WTC11 (cell line): ENCODE results near the gene LLGL1. TPM values are rescaled to one million over a fixed set of nuclear protein-coding genes. Genes with fewer than 3 reads are reported as not detected.

Experiments used
- ATAC-seq: fragments of 200-7000 bp; cut with Tn5 transposase; 2 replicates; pipeline ENCODE4 v1.10.0; 2021; ENCODE audit warnings: mild to moderate bottlenecking, moderate library complexity
- CTCF ChIA-PET: fragments of 300-600 bp; sonication (Branson Sonifier 250); formaldehyde crosslinking; loops from one replicate; lab custom pipeline; 2021; ENCODE audit warnings: antibody characterized with exemption; lab: Charles Lee
- POLR2A ChIA-PET: fragments of 350-600 bp; sonication (Branson Sonifier 250); formaldehyde crosslinking; loops from one replicate; lab custom pipeline; 2021; ENCODE audit warnings: antibody characterized with exemption; lab: Charles Lee
- DNase-seq: peaks from one replicate; pipeline ENCODE4 v3.0.0; 2021; ENCODE audit warnings: low spot score
- H3K27ac Mint-ChIP-seq: 2 replicates; pipeline ENCODE4 v1.8.0; 2021; ENCODE audit warnings: mixed read lengths
- H3K27me3 Mint-ChIP-seq: 2 replicates; pipeline ENCODE4 v1.8.0; 2021; ENCODE audit warnings: low read depth, mild to moderate bottlenecking, moderate library complexity, mixed read lengths
- H3K36me3 Mint-ChIP-seq: 2 replicates; pipeline ENCODE4 v1.8.0; 2021; ENCODE audit warnings: mixed read lengths
- H3K4me1 Mint-ChIP-seq: 2 replicates; pipeline ENCODE4 v1.8.0; 2022; ENCODE audit warnings: mixed read lengths
- H3K4me3 Mint-ChIP-seq: 2 replicates; pipeline ENCODE4 v1.8.0; 2021; ENCODE audit warnings: mild to moderate bottlenecking, moderate library complexity, mixed read lengths
- H3K9me3 Mint-ChIP-seq: 2 replicates; pipeline ENCODE4 v1.8.0; 2021; ENCODE audit warnings: mixed read lengths
- ETV6 ChIP-seq: sonication (generic); formaldehyde crosslinking; IDR thresholded peaks from 2 replicates; pipeline ENCODE4 v1.8.1; 2022; ENCODE audit warnings: mild to moderate bottlenecking, missing genetic modification reagents
- GABPB1 ChIP-seq: sonication (generic); formaldehyde crosslinking; IDR thresholded peaks from 2 replicates; pipeline ENCODE4 v1.8.1; 2023; ENCODE audit warnings: mild to moderate bottlenecking, missing genetic modification reagents
- GRHL2 ChIP-seq: fragments of 250-450 bp; sonication (Bioruptor Pico); IDR thresholded peaks from 2 replicates; pipeline ENCODE4 v1.8.0; 2022; ENCODE audit warnings: mild to moderate bottlenecking, moderate library complexity; ENCODE audit not compliant: insufficient replicate concordance, severe bottlenecking
- MYBL2 ChIP-seq: sonication (generic); formaldehyde crosslinking; IDR thresholded peaks from 2 replicates; pipeline ENCODE4 v1.8.1; 2023; ENCODE audit warnings: mild to moderate bottlenecking, moderate library complexity, missing genetic modification reagents
- NFYB ChIP-seq: sonication (generic); formaldehyde crosslinking; conservative IDR thresholded peaks from 2 replicates; pipeline ENCODE4 v1.8.0; 2022; ENCODE audit warnings: low read depth, missing genetic modification reagents
- NR1H2 ChIP-seq: sonication (generic); formaldehyde crosslinking; IDR thresholded peaks from 2 replicates; pipeline ENCODE4 v1.9.0; 2021; ENCODE audit warnings: mild to moderate bottlenecking, moderate library complexity, missing genetic modification reagents
- TEAD1 ChIP-seq: sonication (generic); formaldehyde crosslinking; IDR thresholded peaks from 2 replicates; pipeline ENCODE4 v1.8.0; 2022; ENCODE audit warnings: mild to moderate bottlenecking, missing genetic modification reagents
- ZNF263 ChIP-seq: sonication (generic); formaldehyde crosslinking; IDR thresholded peaks from 2 replicates; pipeline ENCODE4 v1.8.1; 2022; ENCODE audit warnings: low read depth, mild to moderate bottlenecking, moderate library complexity, missing genetic modification reagents
- total RNA-seq: library from RNA; stranded (reverse); gene quantifications from 3 replicates; pipeline ENCODE4 v1.2.3, GENCODE V29; 2021
- TF ChIP-seq, protein P1 (sequence below): sonication (generic); formaldehyde crosslinking; IDR thresholded peaks from 2 replicates; pipeline ENCODE4 v1.8.1; 2023; ENCODE audit warnings: mild to moderate bottlenecking, missing genetic modification reagents, borderline replicate concordance
- TF ChIP-seq, protein P2 (sequence below): sonication (generic); formaldehyde crosslinking; conservative IDR thresholded peaks from 2 replicates; pipeline ENCODE4 v1.8.1; 2023; ENCODE audit warnings: mild to moderate bottlenecking, low read depth, missing genetic modification reagents, moderate library complexity
- TF ChIP-seq, protein P3 (sequence below): sonication (generic); formaldehyde crosslinking; IDR thresholded peaks from 2 replicates; pipeline ENCODE4 v1.8.0; 2023; ENCODE audit warnings: missing genetic modification reagents
- TF ChIP-seq, protein P4 (sequence below): sonication (generic); formaldehyde crosslinking; IDR thresholded peaks from 2 replicates; pipeline ENCODE4 v1.8.1; 2023; ENCODE audit warnings: mild to moderate bottlenecking, missing genetic modification reagents
- TF ChIP-seq, protein P5 (sequence below): sonication (generic); formaldehyde crosslinking; IDR thresholded peaks from 2 replicates; pipeline ENCODE4 v1.8.1; 2023; ENCODE audit warnings: mild to moderate bottlenecking, missing genetic modification reagents, moderate library complexity
- TF ChIP-seq, protein P6 (sequence below): sonication (generic); formaldehyde crosslinking; IDR thresholded peaks from 2 replicates; pipeline ENCODE4 v1.8.1; 2022; ENCODE audit warnings: missing genetic modification reagents, borderline replicate concordance
- TF ChIP-seq, protein P7 (sequence below): fragments of 250-450 bp; sonication (Bioruptor Pico); IDR thresholded peaks from 2 replicates; pipeline ENCODE4 v1.9.0; 2021; ENCODE audit warnings: moderate library complexity, mild to moderate bottlenecking, inconsistent platforms, borderline replicate concordance
- TF ChIP-seq, protein P8 (sequence below): sonication (generic); formaldehyde crosslinking; IDR thresholded peaks from 2 replicates; pipeline ENCODE4 v1.8.1; 2022; ENCODE audit warnings: mild to moderate bottlenecking, missing genetic modification reagents, moderate library complexity, borderline replicate concordance
- TF ChIP-seq, protein P9 (sequence below): sonication (generic); formaldehyde crosslinking; IDR thresholded peaks from 2 replicates; pipeline ENCODE4 v1.8.0; 2022; ENCODE audit warnings: missing genetic modification reagents

LLGL1 gene
- total RNA-seq, 1 experiment from 2014 or later = 87.8 TPM

DNA sequence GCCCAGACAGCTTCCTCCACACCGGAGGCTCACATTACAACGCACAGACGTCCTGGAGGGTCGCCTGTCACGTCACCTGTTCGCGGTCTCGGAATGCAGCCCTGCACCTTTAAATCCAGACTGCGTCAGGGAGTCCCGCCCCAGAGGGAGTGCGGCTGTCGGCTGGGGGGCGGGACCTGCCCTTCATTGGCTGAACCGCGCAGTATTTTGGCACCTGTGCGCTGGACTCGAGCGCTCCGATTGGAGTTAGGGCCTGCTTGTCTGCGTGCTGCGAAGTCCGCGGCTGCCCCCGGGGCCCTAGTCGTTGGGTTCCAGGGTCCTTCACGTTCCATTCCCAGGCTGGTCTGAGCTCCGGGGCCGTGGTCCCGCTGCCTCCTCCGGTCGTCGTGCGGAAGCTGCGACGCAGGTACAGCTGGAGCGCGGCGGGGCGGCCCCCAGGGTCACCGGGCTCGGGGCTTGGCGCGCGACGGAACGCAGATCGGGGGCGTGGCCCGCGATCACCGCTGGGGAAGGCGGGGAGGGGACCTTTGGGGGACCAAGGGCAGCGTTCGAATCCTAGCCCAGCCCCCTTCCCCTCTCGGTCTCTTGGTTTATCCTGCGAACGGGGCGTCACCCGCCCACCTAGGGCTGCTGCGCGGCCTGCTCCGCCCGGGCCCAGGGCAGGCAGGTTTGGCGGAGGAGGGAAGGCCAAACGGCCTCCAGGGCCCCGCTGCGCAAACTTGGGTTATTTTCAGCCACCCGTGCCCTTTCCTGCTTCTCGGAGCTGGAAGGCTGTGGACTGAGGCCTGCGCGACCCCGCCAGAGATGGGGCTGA lies 35.1 kb downstream of the LLGL1 start, which contains the start of gene MIEF2 (continued):
- TF ChIP-seq, protein P1, sequence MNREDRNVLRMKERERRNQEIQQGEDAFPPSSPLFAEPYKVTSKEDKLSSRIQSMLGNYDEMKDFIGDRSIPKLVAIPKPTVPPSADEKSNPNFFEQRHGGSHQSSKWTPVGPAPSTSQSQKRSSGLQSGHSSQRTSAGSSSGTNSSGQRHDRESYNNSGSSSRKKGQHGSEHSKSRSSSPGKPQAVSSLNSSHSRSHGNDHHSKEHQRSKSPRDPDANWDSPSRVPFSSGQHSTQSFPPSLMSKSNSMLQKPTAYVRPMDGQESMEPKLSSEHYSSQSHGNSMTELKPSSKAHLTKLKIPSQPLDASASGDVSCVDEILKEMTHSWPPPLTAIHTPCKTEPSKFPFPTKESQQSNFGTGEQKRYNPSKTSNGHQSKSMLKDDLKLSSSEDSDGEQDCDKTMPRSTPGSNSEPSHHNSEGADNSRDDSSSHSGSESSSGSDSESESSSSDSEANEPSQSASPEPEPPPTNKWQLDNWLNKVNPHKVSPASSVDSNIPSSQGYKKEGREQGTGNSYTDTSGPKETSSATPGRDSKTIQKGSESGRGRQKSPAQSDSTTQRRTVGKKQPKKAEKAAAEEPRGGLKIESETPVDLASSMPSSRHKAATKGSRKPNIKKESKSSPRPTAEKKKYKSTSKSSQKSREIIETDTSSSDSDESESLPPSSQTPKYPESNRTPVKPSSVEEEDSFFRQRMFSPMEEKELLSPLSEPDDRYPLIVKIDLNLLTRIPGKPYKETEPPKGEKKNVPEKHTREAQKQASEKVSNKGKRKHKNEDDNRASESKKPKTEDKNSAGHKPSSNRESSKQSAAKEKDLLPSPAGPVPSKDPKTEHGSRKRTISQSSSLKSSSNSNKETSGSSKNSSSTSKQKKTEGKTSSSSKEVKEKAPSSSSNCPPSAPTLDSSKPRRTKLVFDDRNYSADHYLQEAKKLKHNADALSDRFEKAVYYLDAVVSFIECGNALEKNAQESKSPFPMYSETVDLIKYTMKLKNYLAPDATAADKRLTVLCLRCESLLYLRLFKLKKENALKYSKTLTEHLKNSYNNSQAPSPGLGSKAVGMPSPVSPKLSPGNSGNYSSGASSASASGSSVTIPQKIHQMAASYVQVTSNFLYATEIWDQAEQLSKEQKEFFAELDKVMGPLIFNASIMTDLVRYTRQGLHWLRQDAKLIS (CRISPR knock-in tag) = no peak
- TF ChIP-seq, protein P2, sequence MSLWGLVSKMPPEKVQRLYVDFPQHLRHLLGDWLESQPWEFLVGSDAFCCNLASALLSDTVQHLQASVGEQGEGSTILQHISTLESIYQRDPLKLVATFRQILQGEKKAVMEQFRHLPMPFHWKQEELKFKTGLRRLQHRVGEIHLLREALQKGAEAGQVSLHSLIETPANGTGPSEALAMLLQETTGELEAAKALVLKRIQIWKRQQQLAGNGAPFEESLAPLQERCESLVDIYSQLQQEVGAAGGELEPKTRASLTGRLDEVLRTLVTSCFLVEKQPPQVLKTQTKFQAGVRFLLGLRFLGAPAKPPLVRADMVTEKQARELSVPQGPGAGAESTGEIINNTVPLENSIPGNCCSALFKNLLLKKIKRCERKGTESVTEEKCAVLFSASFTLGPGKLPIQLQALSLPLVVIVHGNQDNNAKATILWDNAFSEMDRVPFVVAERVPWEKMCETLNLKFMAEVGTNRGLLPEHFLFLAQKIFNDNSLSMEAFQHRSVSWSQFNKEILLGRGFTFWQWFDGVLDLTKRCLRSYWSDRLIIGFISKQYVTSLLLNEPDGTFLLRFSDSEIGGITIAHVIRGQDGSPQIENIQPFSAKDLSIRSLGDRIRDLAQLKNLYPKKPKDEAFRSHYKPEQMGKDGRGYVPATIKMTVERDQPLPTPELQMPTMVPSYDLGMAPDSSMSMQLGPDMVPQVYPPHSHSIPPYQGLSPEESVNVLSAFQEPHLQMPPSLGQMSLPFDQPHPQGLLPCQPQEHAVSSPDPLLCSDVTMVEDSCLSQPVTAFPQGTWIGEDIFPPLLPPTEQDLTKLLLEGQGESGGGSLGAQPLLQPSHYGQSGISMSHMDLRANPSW (CRISPR knock-in tag) = no peak
- TF ChIP-seq NFYB = peak; percentile 90
- no peak for TF ChIP-seq GABPB1 (CRISPR knock-in tag)
- no peak for TF ChIP-seq ETV6
- TF ChIP-seq, protein P3, sequence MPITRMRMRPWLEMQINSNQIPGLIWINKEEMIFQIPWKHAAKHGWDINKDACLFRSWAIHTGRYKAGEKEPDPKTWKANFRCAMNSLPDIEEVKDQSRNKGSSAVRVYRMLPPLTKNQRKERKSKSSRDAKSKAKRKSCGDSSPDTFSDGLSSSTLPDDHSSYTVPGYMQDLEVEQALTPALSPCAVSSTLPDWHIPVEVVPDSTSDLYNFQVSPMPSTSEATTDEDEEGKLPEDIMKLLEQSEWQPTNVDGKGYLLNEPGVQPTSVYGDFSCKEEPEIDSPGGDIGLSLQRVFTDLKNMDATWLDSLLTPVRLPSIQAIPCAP (CRISPR knock-in tag) = no peak
- TF ChIP-seq, protein P4, sequence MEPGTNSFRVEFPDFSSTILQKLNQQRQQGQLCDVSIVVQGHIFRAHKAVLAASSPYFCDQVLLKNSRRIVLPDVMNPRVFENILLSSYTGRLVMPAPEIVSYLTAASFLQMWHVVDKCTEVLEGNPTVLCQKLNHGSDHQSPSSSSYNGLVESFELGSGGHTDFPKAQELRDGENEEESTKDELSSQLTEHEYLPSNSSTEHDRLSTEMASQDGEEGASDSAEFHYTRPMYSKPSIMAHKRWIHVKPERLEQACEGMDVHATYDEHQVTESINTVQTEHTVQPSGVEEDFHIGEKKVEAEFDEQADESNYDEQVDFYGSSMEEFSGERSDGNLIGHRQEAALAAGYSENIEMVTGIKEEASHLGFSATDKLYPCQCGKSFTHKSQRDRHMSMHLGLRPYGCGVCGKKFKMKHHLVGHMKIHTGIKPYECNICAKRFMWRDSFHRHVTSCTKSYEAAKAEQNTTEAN (CRISPR knock-in tag) = no peak
- peak; percentile 92; the same call in 1 of the 2 replicates for TF ChIP-seq TEAD1
- TF ChIP-seq GRHL2 = no peak
- TF ChIP-seq, all 79 proteins: peak for 15

DNA sequence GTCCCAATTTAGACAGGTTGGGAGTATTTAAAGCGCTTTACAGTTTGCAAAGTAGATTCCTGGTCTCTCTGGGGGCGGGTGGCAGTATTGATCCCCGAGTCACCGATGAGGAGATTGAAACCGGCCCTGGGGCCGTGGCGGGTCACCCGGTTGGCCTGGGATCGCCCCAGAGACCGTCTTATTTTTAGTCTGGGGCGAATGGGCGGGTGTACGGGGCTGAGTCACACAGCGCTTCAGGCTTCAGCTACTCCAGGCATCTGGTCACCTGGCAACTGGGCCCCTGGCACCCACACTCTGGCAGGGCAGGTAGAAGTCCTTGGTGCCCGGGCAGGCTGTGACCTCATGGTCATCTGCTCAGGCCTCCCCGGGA lies 35.7 kb downstream of the LLGL1 start:
- peaks cover 29% of the 10 kb centered on the region for H3K4me1 Mint-ChIP-seq
- CTCF ChIA-PET = interaction anchor here (1.0 kb wide), 1 partner anchor 14 kb away, joined by 3 read pairs; no protein-coding TSS in a partner anchor
- POLR2A ChIA-PET = interaction anchor here (0.9 to 1.9 kb wide), 3 partner anchors 14 to 77 kb away, joined by 3 to 11 read pairs (median 4); partner anchors contain the start of gene ALKBH5
- TF ChIP-seq, protein P5, sequence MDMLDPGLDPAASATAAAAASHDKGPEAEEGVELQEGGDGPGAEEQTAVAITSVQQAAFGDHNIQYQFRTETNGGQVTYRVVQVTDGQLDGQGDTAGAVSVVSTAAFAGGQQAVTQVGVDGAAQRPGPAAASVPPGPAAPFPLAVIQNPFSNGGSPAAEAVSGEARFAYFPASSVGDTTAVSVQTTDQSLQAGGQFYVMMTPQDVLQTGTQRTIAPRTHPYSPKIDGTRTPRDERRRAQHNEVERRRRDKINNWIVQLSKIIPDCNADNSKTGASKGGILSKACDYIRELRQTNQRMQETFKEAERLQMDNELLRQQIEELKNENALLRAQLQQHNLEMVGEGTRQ (CRISPR knock-in tag) = no peak
- no peak for TF ChIP-seq NR1H2
- TF ChIP-seq, protein P6, sequence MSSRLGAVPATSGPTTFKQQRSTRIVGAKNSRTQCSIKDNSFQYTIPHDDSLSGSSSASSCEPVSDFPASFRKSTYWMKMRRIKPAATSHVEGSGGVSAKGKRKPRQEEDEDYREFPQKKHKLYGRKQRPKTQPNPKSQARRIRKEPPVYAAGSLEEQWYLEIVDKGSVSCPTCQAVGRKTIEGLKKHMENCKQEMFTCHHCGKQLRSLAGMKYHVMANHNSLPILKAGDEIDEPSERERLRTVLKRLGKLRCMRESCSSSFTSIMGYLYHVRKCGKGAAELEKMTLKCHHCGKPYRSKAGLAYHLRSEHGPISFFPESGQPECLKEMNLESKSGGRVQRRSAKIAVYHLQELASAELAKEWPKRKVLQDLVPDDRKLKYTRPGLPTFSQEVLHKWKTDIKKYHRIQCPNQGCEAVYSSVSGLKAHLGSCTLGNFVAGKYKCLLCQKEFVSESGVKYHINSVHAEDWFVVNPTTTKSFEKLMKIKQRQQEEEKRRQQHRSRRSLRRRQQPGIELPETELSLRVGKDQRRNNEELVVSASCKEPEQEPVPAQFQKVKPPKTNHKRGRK = no peak
- no peak for TF ChIP-seq NFYB
- TF ChIP-seq, protein P7, sequence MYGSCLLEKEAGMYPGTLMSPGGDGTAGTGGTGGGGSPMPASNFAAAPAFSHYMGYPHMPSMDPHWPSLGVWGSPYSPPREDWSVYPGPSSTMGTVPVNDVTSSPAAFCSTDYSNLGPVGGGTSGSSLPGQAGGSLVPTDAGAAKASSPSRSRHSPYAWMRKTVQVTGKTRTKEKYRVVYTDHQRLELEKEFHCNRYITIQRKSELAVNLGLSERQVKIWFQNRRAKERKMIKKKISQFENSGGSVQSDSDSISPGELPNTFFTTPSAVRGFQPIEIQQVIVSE (CRISPR knock-in tag) = no peak
- TF ChIP-seq ZNF263 (CRISPR knock-in tag) = no peak
- no peak for TF ChIP-seq MYBL2 (CRISPR knock-in tag)
- TF ChIP-seq, protein P8, sequence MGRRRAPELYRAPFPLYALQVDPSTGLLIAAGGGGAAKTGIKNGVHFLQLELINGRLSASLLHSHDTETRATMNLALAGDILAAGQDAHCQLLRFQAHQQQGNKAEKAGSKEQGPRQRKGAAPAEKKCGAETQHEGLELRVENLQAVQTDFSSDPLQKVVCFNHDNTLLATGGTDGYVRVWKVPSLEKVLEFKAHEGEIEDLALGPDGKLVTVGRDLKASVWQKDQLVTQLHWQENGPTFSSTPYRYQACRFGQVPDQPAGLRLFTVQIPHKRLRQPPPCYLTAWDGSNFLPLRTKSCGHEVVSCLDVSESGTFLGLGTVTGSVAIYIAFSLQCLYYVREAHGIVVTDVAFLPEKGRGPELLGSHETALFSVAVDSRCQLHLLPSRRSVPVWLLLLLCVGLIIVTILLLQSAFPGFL (CRISPR knock-in tag) = no peak
- TF ChIP-seq, protein P9, sequence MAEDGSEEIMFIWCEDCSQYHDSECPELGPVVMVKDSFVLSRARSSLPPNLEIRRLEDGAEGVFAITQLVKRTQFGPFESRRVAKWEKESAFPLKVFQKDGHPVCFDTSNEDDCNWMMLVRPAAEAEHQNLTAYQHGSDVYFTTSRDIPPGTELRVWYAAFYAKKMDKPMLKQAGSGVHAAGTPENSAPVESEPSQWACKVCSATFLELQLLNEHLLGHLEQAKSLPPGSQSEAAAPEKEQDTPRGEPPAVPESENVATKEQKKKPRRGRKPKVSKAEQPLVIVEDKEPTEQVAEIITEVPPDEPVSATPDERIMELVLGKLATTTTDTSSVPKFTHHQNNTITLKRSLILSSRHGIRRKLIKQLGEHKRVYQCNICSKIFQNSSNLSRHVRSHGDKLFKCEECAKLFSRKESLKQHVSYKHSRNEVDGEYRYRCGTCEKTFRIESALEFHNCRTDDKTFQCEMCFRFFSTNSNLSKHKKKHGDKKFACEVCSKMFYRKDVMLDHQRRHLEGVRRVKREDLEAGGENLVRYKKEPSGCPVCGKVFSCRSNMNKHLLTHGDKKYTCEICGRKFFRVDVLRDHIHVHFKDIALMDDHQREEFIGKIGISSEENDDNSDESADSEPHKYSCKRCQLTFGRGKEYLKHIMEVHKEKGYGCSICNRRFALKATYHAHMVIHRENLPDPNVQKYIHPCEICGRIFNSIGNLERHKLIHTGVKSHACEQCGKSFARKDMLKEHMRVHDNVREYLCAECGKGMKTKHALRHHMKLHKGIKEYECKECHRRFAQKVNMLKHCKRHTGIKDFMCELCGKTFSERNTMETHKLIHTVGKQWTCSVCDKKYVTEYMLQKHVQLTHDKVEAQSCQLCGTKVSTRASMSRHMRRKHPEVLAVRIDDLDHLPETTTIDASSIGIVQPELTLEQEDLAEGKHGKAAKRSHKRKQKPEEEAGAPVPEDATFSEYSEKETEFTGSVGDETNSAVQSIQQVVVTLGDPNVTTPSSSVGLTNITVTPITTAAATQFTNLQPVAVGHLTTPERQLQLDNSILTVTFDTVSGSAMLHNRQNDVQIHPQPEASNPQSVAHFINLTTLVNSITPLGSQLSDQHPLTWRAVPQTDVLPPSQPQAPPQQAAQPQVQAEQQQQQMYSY (CRISPR knock-in tag) = no peak

More for the DNA sequence above, 35.7 kb downstream of the LLGL1 start:
- H3K36me3 Mint-ChIP-seq = peaks cover 12% of the 10 kb centered on the region; the same call in 1 of the 2 replicates
- peak overlapping the region; percentile 49 for H3K27ac Mint-ChIP-seq
- H3K27me3 Mint-ChIP-seq = no peaks in the 10 kb centered on the region
- DNase-seq (no peak), ATAC-seq (no peak)
- peak overlapping the region; percentile 77 for H3K4me3 Mint-ChIP-seq
- H3K9me3 Mint-ChIP-seq = no peaks in the 10 kb centered on the region
